LNCAP (cell line): ENCODE data around the gene PLK5.

Experiments
- CTCF ChIP-seq: fragments of 450-650 bp; IDR thresholded peaks from 2 replicates; pipeline ENCODE4 v1.5.1; 2017; ENCODE audit warnings: mild to moderate bottlenecking

Gene PLK5

GRCh38 chr19:1538978-1539377 is 15.1 kb downstream of the PLK5 start:
- no peak for TF ChIP-seq CTCF

GRCh38 chr19:1540365-1540925 is 16.6 kb downstream of the PLK5 start:
- no peak for TF ChIP-seq CTCF

GRCh38 chr19:1549332-1549945 is 25.6 kb downstream of the PLK5 start:
- TF ChIP-seq CTCF, result no peak

GRCh38 chr19:1551068-1552040 is 27.5 kb downstream of the PLK5 start:
- no peak for TF ChIP-seq CTCF

GRCh38 chr19:1553415-1553814 is 29.5 kb downstream of the PLK5 start:
- TF ChIP-seq CTCF, result no peak

- TF ChIP-seq CTCF, result no peak
Observed at GRCh38 chr19:1554968-1555367, 31.1 kb downstream of the PLK5 start.

- TF ChIP-seq CTCF, result no peak
Observed at GRCh38 chr19:1555487-1556389, 31.9 kb downstream of the PLK5 start.
